PC-9 (cell line): ENCODE data around the gene EPB41L4B.

ENCODE experiments used
- CTCF ChIP-seq: fragments of 200-600 bp; sonication (generic); conservative IDR thresholded peaks from 2 replicates; pipeline ENCODE4 v1.6.1; 2017; ENCODE audit warnings: mixed run types, antibody characterized with exemption, mild to moderate bottlenecking, moderate library complexity
- EZH2 ChIP-seq: fragments of 200-600 bp; sonication (generic); IDR thresholded peaks from 2 replicates; pipeline ENCODE4 v1.8.0; 2017; ENCODE audit warnings: antibody characterized with exemption, low read depth

- TF ChIP-seq CTCF (no peak), EZH2 (no peak)
These were observed 92.7 kb downstream of the EPB41L4B start for GRCh38 chr9:109228093-109228642.
